ENCODE measurements around the gene TNFRSF8.

The TNFRSF8 gene

DNA sequence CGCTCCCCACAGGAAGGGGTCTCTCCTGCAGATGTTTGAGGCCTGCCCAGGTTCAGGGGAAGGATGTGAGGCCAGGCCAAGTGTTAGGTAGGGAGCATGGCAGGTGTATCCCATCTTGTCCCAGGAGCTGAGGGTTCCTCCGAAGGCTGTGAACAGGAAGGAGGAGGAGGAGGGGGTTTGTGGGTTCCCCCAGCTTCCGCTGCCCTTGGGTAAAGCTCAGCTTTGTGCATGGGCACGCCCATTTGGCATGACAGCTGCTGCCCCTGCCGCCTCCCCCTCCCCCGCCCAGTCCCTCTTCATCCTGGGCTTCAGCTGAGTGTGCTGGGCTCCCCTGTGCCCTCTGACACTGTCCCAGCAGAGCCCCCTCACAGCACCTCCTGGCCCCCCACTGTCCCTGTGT is 25.5 kb downstream of the TNFRSF8 start:
- CTCF ChIA-PET = interaction anchor here (1.0 kb wide), 1 partner anchor 48 kb away, joined by 3 read pairs; no protein-coding TSS in a partner anchor
- TF ChIP-seq, protein P1, sequence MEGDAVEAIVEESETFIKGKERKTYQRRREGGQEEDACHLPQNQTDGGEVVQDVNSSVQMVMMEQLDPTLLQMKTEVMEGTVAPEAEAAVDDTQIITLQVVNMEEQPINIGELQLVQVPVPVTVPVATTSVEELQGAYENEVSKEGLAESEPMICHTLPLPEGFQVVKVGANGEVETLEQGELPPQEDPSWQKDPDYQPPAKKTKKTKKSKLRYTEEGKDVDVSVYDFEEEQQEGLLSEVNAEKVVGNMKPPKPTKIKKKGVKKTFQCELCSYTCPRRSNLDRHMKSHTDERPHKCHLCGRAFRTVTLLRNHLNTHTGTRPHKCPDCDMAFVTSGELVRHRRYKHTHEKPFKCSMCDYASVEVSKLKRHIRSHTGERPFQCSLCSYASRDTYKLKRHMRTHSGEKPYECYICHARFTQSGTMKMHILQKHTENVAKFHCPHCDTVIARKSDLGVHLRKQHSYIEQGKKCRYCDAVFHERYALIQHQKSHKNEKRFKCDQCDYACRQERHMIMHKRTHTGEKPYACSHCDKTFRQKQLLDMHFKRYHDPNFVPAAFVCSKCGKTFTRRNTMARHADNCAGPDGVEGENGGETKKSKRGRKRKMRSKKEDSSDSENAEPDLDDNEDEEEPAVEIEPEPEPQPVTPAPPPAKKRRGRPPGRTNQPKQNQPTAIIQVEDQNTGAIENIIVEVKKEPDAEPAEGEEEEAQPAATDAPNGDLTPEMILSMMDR (conservative IDR thresholded peaks at IDR 0.05; ENCODE audit: low read depth) = no peak
- POLR2A ChIA-PET (ENCODE audit: low non-redundant PET) = no interaction called here
- H3K27ac ChIP-seq = no peak overlapping the region
- no peak for DNase-seq (ENCODE audit: low spot score)

DNA sequence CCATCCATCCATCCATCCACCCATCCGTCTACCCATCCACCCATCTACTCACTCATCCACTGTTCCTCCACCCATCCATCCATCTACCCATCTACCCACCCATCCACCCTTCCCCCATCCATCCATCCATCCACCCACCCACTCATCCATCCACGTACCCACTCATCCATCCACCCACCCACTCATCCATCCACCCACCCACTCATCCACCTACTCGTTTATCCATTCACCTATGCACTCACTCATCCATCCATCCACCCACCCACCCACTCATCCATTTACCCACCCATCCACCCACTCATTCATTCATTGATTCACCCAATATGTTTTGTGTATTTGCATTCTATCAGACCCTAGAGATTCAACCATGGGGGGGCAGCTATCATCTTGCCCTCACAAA is 27.2 kb downstream of the TNFRSF8 start:
- TF ChIP-seq, protein P1 (conservative IDR thresholded peaks at IDR 0.05; ENCODE audit: low read depth) = no peak
- no peak overlapping the region for H3K27ac ChIP-seq
- CTCF ChIA-PET = no interaction called here
- POLR2A ChIA-PET (ENCODE audit: low non-redundant PET) = no interaction called here
- DNase-seq (ENCODE audit: low spot score) = no peak

DNA sequence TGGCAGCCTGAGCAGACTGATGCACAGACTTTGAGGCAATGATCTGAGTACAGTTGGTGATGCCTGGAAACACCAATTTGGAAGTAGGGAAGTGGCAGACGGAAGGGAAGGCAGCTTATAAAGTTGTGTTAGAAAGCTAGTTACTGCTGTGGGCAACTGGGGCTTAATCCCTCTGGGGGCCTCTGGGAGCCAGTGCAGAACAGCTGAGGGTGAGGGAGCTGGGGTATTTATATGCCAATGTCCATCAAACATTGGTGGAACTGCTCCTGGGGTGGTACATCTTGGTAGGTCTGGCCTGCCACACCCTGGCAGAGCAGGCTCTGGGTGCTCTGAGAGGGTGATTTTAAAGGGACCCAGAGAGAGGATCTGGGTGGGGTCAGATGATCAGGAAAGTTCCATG is 28.1 kb downstream of the TNFRSF8 start:
- ChIA-PET CTCF (no interaction called here), POLR2A (ENCODE audit: low non-redundant PET) (no interaction called here)
- no peak overlapping the region for H3K27ac ChIP-seq
- DNase-seq (ENCODE audit: low spot score) = no peak
- TF ChIP-seq, protein P1 (conservative IDR thresholded peaks at IDR 0.05; ENCODE audit: low read depth) = no peak

DNA sequence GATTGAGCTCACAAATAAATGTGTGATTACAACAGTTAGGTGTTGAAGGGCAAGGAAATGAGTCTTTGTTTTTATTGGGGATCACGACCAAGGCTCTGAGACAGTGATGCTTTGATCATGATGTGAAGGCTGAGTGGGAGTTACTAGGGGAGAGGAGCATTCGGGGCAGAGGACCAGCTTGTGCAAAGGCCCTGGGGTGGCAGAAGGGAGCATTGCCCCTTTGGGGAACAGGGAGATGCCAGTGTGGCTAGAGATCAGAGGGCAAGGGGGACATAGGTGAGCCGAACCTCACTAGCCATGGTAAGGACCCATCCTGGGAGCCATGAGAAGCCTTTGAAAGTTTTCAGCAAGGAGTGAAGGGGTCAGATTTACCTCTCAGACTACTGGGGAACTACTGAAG is 31.1 kb downstream of the TNFRSF8 start:
- no peak for DNase-seq (ENCODE audit: low spot score)
- CTCF ChIA-PET = no interaction called here
- TF ChIP-seq, protein P1 (conservative IDR thresholded peaks at IDR 0.05; ENCODE audit: low read depth) = no peak
- H3K27ac ChIP-seq = no peak overlapping the region
- POLR2A ChIA-PET (ENCODE audit: low non-redundant PET) = no interaction called here

DNA sequence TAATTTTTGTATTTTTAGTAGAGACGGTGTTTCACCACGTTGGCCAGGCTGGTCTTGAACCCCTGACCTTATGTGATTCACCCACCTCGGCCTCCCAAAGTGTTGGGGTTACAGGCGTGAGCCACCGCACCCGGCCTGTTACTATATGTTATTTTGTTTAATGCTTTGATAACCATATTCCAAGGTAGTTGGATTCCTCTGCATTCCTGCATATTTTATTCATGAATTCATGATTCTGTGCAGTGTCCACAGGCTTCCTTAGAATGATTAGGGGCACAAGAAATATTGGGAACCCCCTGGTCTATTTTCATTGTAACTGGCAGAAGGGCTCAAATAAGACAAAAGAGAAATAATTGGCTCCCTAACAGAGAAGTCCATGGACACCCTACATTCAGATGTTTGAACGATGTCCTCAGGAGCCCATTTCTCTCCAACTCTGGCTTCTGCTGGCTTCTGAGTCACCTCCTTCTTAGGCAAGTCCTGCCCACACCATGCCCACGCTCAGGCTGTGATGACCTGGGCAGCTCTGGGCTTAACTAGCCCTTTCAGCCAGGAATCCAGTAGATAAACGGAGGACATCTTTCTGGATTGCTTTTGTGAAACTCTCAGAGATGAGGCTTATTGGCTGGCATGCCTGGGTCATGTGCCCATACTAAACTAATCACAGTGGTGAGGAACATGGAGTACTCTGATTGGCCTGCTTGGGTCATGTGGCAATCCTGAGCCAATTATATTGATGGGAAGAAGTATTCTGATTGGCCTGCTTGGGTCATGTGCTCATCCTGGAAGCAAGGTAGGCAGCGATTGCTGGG is 32.6 kb downstream of the TNFRSF8 start:
- no peak overlapping the region for H3K27ac ChIP-seq
- CTCF ChIA-PET = interaction anchor here (0.6 kb wide), 1 partner anchor 99 kb away, joined by 3 read pairs; no protein-coding TSS in a partner anchor
- POLR2A ChIA-PET (ENCODE audit: low non-redundant PET) = no interaction called here
- peak; percentile 59 for DNase-seq (ENCODE audit: low spot score)
- TF ChIP-seq, protein P1 (conservative IDR thresholded peaks at IDR 0.05; ENCODE audit: low read depth) = no peak

DNA sequence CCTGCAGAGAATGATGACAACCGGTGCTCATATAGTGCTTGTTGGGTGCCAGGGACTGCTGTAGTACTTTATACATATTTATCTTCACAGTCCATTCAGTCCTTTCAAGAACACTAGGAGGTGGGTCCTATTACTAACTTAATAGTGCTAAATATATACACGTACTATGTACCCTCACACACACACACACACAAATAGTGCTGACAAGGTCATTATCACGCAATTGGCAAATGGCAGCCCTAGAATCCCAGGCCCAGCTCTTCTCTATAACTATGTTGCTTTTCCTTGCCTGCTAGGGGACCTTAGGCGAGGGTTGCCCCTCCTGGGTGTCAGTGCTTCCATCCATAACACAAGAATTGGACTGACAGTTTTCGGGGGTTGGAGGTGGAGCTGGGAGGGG is 33.5 kb downstream of the TNFRSF8 start:
- no peak overlapping the region for H3K27ac ChIP-seq
- ChIA-PET POLR2A (ENCODE audit: low non-redundant PET) (no interaction called here), CTCF (no interaction called here)
- TF ChIP-seq, protein P1 (conservative IDR thresholded peaks at IDR 0.05; ENCODE audit: low read depth) = no peak
- DNase-seq (ENCODE audit: low spot score) = no peak

All from RWPE1 (cell line).